Measurements from ENCODE around the gene HSPB7.

Gene HSPB7

DNA sequence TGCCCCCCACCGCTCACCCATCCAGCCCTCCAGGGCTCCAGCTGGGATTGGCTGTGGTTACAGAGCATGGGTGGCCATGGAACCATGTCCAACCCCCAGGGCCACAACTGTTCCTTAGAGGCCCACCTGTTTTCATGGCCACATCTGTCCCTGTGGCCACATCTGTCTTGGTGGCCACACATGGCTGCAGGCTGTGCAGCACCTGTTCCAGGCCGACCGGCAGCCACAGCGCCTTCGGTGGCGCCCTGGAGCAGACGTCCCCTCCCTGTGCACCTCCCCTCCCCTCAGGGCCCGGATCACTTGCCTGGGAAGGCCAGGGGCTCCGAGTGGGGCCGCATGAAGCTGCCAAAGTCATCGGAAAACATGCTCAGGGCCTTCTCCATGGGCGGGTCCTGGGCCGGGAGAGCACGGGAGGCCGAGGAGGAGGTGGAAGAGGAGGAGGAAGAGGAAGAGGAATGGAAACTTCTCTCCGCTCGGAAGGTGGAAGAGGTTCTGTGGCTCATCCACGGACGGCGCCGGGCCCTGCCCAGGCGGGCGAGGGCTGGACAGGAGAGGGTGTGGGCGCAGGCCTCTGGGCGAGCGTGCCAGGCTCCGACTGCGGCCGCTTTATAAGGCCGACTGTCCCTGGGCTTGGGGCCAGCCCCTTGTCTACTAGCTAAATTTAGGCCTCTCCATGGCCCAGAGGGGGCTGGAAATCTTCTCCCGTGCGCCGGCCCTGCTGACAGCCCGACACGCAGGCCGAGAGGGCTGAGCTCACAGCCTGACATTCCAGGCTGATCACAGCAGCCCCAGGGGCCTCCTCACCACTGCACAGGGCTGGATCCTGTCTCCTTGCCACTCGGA is at the start of gene HSPB7:
HSPB7 (minus strand) TSS at position 583 of the 843 bp plus-strand sequence; CDS start at position 503, 80 bp downstream.
- peak; percentile 96 for DNase-seq (ENCODE audit: low read depth)
- TF ChIP-seq, protein P1, sequence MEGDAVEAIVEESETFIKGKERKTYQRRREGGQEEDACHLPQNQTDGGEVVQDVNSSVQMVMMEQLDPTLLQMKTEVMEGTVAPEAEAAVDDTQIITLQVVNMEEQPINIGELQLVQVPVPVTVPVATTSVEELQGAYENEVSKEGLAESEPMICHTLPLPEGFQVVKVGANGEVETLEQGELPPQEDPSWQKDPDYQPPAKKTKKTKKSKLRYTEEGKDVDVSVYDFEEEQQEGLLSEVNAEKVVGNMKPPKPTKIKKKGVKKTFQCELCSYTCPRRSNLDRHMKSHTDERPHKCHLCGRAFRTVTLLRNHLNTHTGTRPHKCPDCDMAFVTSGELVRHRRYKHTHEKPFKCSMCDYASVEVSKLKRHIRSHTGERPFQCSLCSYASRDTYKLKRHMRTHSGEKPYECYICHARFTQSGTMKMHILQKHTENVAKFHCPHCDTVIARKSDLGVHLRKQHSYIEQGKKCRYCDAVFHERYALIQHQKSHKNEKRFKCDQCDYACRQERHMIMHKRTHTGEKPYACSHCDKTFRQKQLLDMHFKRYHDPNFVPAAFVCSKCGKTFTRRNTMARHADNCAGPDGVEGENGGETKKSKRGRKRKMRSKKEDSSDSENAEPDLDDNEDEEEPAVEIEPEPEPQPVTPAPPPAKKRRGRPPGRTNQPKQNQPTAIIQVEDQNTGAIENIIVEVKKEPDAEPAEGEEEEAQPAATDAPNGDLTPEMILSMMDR (conservative IDR thresholded peaks at IDR 0.05; ENCODE audit: low read length) = peak; percentile 16

DNA sequence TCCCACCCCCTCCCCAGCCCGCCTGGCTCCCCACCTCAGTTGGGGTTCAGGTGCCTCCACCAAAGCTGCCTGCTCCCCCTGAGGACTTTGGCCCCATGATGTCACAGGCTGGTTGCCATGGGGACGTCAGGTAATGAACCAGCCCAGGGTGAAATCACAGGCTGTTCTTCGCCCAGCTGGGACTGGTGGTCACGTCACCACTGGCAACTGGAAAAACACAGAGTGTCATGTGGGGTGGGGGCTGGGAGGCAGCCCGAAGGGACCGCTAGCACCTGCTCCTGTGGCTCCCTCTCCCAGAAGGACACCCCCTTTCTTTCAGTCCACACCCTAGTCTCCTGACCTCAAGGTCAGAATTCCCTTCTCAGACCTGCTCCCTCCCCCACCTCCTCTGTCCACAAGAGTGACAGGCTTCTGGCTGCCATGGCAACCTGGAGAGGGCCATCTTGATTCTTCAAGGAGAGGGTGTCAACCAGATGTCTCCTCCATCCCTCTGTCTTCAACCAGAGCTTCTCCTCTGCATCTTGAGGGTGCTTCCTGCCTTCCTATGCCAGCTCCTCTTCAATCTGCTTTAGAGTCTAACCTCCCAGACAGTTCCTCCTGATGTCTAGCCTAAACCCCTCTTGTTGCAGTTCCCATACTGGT is 49.4 kb upstream of the HSPB7 start:
- no peak for DNase-seq (ENCODE audit: low read depth)
- no peak overlapping the region for H3K4me3 ChIP-seq (ENCODE audit: low read length)
- TF ChIP-seq, protein P1 (conservative IDR thresholded peaks at IDR 0.05; ENCODE audit: low read length) = no peak

More for the DNA sequence above, at the start of gene HSPB7:
- peak within 1 kb of the TSS; percentile 66 for H3K4me3 ChIP-seq (ENCODE audit: low read length)

DNA sequence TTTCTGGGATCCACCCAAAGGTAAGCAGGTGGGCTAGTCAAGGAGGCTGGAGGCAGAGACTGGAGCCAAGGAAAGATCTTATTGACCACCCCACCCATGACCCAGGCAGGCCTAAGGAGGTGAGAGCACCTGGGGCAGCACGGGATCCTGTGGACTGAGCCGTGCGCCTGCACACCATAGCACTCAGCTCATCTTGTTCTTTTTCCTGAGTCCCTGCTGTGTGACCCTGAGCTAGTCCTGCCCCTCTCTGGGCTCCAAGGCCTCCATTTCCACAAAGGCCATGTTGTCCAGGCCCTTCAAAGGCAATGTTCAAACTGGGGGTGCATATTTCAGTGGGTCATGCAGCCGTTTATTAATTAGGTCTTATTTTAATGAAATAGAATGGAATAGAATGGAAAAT is 48.4 kb upstream of the HSPB7 start:
- DNase-seq (ENCODE audit: low read depth) = no peak
- H3K4me3 ChIP-seq (ENCODE audit: low read length) = no peak overlapping the region
- TF ChIP-seq, protein P1 (conservative IDR thresholded peaks at IDR 0.05; ENCODE audit: low read length) = no peak

DNA sequence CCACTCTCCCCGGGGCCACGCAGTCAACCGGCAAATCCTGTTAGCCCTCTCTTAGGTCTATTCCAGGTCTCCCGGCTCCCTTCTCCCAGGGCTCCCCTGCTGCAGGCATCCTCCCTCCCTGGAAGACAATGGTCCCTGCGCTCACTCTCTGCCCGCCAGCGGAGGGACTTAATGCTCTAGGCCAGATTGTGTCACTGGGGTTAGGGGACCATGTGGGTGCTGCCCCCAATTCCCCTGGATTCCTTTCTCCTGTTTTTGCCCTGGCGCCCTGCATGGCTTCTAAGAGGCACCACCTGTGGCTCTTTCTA is 47.4 kb upstream of the HSPB7 start:
- H3K4me3 ChIP-seq (ENCODE audit: low read length) = no peak overlapping the region
- no peak for DNase-seq (ENCODE audit: low read depth)
- TF ChIP-seq, protein P1 (conservative IDR thresholded peaks at IDR 0.05; ENCODE audit: low read length) = no peak

DNA sequence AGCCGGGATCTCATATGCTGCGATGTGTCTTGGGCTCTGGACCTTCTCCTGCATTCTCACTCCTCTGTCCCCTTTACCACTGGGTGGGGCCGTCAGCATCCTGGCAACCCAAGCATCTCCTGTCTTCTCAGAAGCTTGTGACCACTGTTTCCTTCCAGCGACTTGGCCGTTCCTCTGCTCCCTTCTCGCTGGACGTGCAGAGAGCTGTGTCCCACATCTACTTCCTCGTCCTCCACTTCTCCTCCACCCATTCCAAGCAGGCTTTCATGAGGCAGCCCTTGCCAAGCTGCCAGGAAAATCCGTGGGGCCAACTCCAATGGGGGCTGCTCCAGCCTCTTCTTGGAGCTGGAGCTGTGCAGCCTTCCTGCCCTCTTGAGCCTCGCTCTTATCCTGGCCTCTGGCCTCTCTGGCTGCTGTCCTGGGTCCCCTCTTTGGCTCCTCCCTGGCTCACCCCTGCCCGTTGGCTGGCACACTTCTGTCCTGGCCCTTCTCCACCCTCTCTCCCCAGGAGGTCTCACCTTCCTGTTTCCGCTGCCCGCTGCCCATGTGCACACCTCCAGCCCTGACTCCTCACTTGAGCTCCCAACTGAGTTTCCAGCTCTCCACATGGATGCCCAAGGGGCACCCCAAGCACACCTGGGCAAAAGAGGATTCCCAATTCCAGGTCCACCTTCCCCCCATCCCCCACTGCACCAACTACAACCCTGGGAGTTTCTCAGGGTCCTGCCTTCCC is 46.9 kb upstream of the HSPB7 start:
- TF ChIP-seq, protein P1 (conservative IDR thresholded peaks at IDR 0.05; ENCODE audit: low read length) = no peak
- H3K4me3 ChIP-seq (ENCODE audit: low read length) = no peak overlapping the region
- DNase-seq (ENCODE audit: low read depth) = no peak

DNA sequence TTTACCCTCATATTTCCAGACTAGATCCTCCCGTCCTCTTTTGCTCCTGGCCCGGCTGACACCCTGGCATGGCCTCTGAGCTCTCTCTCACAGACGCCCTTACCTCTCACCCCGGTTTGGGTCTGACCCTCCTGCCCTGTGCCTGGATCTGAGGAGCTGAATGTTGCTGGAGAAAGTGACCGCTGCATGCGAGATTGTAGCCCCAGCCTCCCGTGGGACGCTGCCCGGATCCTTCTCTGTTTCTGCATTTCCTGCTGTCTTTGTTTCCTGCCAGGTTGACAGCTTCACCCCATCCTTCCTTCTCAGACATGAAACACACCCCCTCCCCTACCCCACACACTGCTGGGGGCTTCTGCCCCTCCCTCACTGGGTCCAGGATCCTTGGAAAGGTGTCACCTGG is 46.1 kb upstream of the HSPB7 start:
- no peak for DNase-seq (ENCODE audit: low read depth)
- no peak overlapping the region for H3K4me3 ChIP-seq (ENCODE audit: low read length)
- TF ChIP-seq, protein P1 (conservative IDR thresholded peaks at IDR 0.05; ENCODE audit: low read length) = no peak

Data from AG10803 (cell line).